ENCODE data around the gene TRMT10A. TPM values are rescaled to one million over a fixed set of nuclear protein-coding genes. Genes with fewer than 3 reads are reported as not detected.

TRMT10A gene
- total and polyA plus RNA-seq, 2 of the 13 experiments (the other 11 are each of a cell fraction or from before 2014, with no cell fraction given), result 3.9 to 12.6 TPM

DNA sequence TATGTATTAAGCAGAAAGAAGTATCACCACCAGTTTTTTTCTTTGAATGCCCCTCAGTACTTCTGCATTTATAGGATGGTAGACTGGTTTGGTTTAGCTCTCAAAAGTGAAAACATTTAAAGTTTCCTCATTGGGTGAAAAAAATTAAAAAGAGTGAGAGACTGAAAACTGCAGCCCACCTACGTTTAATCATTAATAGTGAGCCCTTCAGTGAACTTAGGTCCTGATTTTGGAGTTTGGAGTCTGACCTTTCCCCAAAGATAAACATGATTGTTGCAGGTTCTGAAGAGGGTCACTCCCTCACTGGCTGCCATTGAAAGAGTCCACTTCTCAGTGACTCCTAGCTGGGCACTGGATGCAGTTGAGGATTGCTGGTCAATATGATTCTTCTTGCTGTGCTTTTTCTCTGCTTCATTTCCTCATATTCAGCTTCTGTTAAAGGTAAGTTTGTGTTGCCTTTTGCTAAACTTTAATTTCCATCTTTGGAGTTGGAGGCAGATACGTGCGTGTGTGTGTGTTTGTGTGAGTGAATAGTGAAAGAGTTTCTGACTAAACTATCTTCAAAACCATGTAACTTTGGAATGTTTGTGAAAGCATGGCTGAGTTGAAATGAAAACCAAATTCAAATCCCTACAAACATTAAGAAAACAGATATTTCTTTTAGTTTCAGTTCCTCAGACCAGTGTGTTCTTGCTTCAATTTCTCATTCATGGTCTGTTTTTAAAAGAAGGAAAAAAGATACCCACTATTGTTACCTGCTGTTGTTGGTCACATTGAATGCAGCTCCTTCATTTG, 10.9 kb upstream of the TRMT10A start, which contains the start of gene MTTP (continued):
- TF ChIP-seq, protein P1, sequence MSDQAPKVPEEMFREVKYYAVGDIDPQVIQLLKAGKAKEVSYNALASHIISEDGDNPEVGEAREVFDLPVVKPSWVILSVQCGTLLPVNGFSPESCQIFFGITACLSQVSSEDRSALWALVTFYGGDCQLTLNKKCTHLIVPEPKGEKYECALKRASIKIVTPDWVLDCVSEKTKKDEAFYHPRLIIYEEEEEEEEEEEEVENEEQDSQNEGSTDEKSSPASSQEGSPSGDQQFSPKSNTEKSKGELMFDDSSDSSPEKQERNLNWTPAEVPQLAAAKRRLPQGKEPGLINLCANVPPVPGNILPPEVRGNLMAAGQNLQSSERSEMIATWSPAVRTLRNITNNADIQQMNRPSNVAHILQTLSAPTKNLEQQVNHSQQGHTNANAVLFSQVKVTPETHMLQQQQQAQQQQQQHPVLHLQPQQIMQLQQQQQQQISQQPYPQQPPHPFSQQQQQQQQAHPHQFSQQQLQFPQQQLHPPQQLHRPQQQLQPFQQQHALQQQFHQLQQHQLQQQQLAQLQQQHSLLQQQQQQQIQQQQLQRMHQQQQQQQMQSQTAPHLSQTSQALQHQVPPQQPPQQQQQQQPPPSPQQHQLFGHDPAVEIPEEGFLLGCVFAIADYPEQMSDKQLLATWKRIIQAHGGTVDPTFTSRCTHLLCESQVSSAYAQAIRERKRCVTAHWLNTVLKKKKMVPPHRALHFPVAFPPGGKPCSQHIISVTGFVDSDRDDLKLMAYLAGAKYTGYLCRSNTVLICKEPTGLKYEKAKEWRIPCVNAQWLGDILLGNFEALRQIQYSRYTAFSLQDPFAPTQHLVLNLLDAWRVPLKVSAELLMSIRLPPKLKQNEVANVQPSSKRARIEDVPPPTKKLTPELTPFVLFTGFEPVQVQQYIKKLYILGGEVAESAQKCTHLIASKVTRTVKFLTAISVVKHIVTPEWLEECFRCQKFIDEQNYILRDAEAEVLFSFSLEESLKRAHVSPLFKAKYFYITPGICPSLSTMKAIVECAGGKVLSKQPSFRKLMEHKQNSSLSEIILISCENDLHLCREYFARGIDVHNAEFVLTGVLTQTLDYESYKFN (CRISPR knock-in tag; conservative IDR thresholded peaks at IDR 0.05), result peak; percentile 97
- TF ChIP-seq NFYB (CRISPR knock-in tag; IDR thresholded peaks at IDR 0.05) (no peak), NONO (IDR thresholded peaks at IDR 0.05) (no peak), NONO (CRISPR knock-in tag; conservative IDR thresholded peaks at IDR 0.05) (no peak), ZNF569 (CRISPR knock-in tag; IDR thresholded peaks at IDR 0.05; ENCODE audit: borderline replicate concordance) (no peak), ZNF782 (CRISPR knock-in tag; IDR thresholded peaks at IDR 0.05; ENCODE audit: borderline replicate concordance) (peak; percentile 40; the same call in 1 of the 2 replicates), RAD21 (CRISPR knock-in tag; IDR thresholded peaks at IDR 0.05) (no peak), KMT2A (CRISPR knock-in tag; IDR thresholded peaks at IDR 0.05) (peak; percentile 35; the same call in 1 of the 2 replicates), NFKB2 (CRISPR knock-in tag; IDR thresholded peaks at IDR 0.05; ENCODE audit: borderline replicate concordance) (no peak), HNF4A (CRISPR knock-in tag; IDR thresholded peaks at IDR 0.05) (peak; percentile 98), ZNF232 (CRISPR knock-in tag; IDR thresholded peaks at IDR 0.05; ENCODE audit: borderline replicate concordance) (no peak; the same call in 1 of the 2 replicates), ZNF251 (CRISPR knock-in tag; IDR thresholded peaks at IDR 0.05) (no peak), ZNF552 (CRISPR knock-in tag; IDR thresholded peaks at IDR 0.05; ENCODE audit: borderline replicate concordance) (no peak)
- TF ChIP-seq, protein P2, sequence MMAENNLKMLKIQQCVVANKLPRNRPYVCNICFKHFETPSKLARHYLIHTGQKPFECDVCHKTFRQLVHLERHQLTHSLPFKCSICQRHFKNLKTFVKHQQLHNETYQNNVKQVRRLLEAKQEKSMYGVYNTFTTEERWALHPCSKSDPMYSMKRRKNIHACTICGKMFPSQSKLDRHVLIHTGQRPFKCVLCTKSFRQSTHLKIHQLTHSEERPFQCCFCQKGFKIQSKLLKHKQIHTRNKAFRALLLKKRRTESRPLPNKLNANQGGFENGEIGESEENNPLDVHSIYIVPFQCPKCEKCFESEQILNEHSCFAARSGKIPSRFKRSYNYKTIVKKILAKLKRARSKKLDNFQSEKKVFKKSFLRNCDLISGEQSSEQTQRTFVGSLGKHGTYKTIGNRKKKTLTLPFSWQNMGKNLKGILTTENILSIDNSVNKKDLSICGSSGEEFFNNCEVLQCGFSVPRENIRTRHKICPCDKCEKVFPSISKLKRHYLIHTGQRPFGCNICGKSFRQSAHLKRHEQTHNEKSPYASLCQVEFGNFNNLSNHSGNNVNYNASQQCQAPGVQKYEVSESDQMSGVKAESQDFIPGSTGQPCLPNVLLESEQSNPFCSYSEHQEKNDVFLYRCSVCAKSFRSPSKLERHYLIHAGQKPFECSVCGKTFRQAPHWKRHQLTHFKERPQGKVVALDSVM (CRISPR knock-in tag; IDR thresholded peaks at IDR 0.05), result no peak
- TF ChIP-seq, protein P3, sequence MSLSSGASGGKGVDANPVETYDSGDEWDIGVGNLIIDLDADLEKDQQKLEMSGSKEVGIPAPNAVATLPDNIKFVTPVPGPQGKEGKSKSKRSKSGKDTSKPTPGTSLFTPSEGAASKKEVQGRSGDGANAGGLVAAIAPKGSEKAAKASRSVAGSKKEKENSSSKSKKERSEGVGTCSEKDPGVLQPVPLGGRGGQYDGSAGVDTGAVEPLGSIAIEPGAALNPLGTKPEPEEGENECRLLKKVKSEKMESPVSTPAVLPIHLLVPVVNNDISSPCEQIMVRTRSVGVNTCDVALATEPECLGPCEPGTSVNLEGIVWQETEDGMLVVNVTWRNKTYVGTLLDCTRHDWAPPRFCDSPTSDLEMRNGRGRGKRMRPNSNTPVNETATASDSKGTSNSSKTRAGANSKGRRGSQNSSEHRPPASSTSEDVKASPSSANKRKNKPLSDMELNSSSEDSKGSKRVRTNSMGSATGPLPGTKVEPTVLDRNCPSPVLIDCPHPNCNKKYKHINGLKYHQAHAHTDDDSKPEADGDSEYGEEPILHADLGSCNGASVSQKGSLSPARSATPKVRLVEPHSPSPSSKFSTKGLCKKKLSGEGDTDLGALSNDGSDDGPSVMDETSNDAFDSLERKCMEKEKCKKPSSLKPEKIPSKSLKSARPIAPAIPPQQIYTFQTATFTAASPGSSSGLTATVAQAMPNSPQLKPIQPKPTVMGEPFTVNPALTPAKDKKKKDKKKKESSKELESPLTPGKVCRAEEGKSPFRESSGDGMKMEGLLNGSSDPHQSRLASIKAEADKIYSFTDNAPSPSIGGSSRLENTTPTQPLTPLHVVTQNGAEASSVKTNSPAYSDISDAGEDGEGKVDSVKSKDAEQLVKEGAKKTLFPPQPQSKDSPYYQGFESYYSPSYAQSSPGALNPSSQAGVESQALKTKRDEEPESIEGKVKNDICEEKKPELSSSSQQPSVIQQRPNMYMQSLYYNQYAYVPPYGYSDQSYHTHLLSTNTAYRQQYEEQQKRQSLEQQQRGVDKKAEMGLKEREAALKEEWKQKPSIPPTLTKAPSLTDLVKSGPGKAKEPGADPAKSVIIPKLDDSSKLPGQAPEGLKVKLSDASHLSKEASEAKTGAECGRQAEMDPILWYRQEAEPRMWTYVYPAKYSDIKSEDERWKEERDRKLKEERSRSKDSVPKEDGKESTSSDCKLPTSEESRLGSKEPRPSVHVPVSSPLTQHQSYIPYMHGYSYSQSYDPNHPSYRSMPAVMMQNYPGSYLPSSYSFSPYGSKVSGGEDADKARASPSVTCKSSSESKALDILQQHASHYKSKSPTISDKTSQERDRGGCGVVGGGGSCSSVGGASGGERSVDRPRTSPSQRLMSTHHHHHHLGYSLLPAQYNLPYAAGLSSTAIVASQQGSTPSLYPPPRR (CRISPR knock-in tag; IDR thresholded peaks at IDR 0.05; ENCODE audit: borderline replicate concordance), result peak; percentile 53; the same call in 1 of the 2 replicates
- TF ChIP-seq, protein P4, sequence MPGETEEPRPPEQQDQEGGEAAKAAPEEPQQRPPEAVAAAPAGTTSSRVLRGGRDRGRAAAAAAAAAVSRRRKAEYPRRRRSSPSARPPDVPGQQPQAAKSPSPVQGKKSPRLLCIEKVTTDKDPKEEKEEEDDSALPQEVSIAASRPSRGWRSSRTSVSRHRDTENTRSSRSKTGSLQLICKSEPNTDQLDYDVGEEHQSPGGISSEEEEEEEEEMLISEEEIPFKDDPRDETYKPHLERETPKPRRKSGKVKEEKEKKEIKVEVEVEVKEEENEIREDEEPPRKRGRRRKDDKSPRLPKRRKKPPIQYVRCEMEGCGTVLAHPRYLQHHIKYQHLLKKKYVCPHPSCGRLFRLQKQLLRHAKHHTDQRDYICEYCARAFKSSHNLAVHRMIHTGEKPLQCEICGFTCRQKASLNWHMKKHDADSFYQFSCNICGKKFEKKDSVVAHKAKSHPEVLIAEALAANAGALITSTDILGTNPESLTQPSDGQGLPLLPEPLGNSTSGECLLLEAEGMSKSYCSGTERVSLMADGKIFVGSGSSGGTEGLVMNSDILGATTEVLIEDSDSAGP (CRISPR knock-in tag; IDR thresholded peaks at IDR 0.05; ENCODE audit: borderline replicate concordance), result no peak

All from HepG2 (cell line).